AG09319 (cell line): ENCODE results near the gene SLC12A4.

Experiments used
- DNase-seq: peaks from one replicate; pipeline ENCODE4 v3.0.0-alpha.2; 2010; ENCODE audit warnings: low read depth; ENCODE audit errors: extremely low read depth
- CTCF ChIP-seq: IDR thresholded peaks from 2 replicates; pipeline ENCODE4 v1.5.1; 2011; ENCODE audit warnings: low read depth, mild to moderate bottlenecking, inconsistent platforms, low read length, moderate library complexity

The SLC12A4 gene

GRCh38 chr16:67971111-67971510 lies 2.7 kb upstream of the SLC12A4 start:
- no peak for TF ChIP-seq CTCF
- DNase-seq, result no peak

- TF ChIP-seq CTCF, result no peak
- no peak for DNase-seq
Measured at GRCh38 chr16:67969254-67970039, 1.0 kb upstream of the SLC12A4 start.

- TF ChIP-seq CTCF, result no peak
- DNase-seq, result no peak
Measured at GRCh38 chr16:67967958-67968399, 458 bp downstream of the SLC12A4 start.

DNA sequence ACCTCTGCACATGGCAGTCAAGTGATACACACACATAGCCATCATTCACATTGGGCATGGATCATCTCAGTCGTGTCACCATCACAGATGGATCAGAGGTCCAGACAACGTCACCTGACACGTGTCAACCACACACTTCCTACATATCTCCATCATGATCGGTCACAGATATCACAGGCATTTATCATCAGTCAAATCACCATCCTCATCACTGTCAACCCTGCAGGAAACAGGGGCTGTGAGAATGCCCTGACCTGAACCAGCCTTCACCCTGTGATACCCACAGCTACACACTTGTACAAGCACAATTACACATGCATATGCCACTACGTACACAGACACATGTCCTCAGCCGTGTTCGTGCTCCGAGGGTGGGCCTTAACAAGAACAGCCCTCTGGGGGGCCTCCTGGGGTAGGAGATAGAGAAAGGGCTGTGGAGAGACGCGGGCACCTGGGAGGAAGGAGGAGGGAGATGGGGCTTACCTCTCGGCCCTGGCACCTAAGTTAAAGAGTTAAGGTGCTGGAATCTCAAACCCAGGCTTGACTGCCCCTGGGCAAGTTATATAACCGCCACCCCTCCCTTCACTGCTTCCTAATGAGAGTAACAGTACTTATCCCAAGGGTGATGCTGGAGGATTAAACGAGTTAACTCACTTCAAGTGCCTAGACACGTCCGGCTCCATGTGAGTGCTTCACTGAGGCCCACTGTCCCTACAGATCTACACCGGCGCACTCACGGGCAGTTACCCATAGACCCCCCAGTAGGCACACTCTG lies 1.1 kb downstream of the SLC12A4 start:
- no peak for DNase-seq
- TF ChIP-seq CTCF, result no peak

DNA sequence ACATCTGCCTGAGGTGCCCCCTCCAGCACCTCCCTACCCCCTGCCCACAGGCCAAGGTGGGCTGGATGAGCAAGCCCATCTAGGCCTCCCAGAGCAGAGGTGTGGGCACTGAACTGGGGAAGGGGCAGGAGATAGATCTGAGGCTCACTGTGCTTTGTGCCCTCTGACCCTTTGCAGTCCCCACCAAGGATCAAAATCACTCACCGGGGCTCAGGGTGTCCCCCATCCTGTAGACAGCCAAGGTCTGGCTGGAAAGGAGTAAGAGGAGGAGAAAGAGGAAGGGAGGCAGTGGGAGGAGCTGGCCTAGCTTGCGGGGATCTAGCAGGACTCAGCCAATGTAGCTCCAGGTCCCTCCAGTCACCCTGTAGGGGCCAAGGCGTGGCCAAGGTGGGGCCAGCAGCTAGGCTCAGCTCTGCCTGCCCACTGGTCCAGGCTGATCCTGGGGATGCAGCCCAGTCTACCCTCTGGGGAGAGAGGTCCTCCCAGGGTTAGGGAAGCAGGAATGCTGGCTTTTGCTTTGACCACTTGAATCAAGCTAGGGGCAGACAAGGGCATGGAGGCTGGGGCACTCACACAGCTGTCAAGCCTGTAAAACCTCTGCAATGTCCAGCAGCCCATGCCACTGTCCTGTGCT lies 1.8 kb downstream of the SLC12A4 start:
- DNase-seq, result peak; percentile 14
- no peak for TF ChIP-seq CTCF

GRCh38 chr16:67965668-67966548 lies 2.5 kb downstream of the SLC12A4 start:
- no peak for TF ChIP-seq CTCF
- no peak for DNase-seq
